GM12892 (cell line): ENCODE data around the gene CPHXL2.

Experiments used
- POLR2A ChIP-seq: IDR thresholded peaks from 2 replicates; pipeline ENCODE4 v1.6.1; 2011; ENCODE audit warnings: low read depth, low read length, control low read depth
- POLR2AphosphoS5 ChIP-seq: IDR thresholded peaks from 2 replicates; pipeline ENCODE4 v1.6.1; 2011; ENCODE audit warnings: low read depth, low read length, control low read depth
- TAF1 ChIP-seq: IDR thresholded peaks from 2 replicates; pipeline ENCODE4 v1.6.1; 2011; ENCODE audit warnings: low read depth, mild to moderate bottlenecking, control low read depth, low read length, borderline replicate concordance

GRCh38 chr16:75697571-75697970 lies 20.8 kb upstream of the CPHXL2 start:
- TF ChIP-seq POLR2AphosphoS5 (no peak), POLR2A (no peak), TAF1 (no peak)
